Femur (tissue), 1 donor: ENCODE data around the gene SPOCK1.

ENCODE experiments used
- DNase-seq: peaks from one replicate; pipeline ENCODE4 v3.0.0-alpha.2; 2017

SPOCK1 gene

DNA sequence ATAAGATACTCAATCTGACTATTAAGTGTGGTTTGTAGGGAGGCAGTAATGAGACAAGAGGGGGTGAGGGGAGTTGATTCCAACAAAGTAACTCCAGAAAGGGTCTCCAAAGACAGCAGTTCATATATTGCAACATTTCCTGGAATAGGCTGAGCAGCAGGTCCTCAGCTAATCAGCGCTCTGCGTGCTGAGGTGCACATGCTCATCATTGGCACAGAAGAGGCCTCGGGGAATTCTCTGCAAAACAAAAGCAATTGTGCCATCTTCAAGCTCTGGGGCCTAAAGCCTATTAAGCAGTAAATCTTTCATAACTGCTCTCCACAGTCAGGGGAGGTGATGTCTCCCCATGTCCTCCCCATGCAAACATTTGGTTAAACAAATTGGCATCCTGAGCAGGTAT is 357.3 kb downstream of the SPOCK1 start:
- DNase-seq, result no peak

DNA sequence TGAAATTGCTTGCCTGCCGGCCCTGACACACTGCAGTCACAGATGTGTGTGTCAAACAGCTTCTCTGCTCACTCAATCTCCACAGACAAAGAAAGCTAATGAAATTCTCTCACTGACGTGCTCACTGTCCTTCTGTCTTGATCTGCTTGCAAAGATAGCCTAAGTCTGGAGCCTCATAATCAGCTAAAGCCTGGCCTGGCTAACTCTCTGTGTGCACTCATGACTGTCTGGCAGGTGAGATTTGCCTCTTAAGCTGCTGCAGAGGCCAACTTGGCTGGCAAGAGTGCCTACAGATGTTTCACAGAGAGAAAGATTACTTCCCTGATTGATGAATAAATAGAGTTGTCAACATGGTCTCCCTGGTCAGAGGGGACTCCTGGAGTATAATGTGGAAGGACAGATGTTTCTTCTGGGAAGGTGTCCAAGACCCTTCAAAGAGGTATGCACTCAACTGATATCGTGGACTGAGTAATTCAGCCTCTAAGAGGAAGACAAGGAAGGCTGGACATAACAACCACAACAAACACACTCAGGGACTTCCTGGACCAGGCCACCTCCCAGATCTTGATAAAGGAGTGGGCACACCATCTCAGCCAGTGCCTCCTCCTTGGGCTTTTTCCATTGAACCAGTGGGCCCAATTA is 362.0 kb downstream of the SPOCK1 start:
- DNase-seq, result no peak

DNA sequence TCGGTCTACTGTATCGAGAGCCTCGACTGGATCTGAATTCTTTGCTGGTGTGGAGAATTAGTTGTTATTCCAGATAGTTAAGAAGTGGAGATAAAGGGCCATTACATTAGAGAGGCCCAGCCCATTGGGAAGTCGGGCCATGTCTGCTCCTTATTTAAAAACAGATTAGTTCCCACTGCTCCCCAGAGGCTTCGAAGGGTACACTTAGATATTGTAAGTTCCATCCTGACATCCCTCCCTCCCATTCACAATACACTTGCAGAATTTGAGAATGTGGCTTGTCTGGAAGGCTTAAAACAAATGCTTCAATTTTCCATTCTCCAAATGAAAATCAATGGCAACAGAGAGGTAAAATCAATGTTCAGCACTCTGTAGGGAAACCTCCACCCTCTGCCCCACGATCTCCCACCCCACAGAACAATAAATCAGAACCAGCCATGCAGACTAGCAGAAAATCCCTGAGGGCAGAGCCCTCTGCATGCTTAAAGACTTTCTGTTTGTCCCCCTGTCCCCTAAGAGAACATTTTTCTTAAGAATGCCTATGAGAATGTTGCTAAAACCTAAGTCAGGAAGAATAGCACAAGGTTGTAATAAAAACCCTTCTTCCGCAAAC is 364.1 kb downstream of the SPOCK1 start:
- DNase-seq, result no peak

DNA sequence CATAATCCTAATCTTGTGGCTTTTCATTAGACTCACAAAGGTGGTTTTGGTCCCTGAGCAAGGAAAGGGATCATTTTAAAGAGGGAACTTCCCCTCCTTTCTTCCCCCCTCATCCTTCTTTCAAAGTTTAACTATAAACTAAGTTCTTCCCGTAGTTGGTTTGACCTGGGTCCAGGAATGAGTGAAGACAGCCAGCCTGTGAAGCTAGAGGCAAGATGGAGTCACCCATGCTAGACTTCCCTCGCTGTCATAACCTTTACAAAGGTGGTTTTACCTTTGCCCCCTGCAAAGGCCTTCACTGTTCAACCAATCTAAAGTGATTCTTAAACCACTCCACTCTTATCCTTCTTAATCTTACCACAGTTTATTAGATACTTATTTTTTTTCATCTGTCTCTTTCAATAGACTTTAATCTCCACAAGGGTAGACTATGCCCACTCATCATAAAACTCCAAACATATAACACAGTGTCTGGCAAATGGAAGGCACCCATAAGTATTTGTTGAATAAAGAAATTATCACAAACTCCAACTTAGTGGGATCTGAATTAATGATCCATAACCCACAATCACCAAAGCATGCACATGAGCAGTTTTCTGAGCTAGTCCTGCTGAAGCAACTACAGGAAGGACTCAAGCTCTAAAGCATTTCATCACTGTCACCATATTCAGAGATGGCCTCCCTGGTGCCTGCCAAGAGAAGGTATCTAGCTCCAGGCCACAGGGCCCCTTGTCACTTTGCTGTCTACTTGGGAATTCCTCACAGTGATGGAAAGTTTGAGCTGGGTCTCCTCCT is 369.0 kb downstream of the SPOCK1 start:
- no peak for DNase-seq

DNA sequence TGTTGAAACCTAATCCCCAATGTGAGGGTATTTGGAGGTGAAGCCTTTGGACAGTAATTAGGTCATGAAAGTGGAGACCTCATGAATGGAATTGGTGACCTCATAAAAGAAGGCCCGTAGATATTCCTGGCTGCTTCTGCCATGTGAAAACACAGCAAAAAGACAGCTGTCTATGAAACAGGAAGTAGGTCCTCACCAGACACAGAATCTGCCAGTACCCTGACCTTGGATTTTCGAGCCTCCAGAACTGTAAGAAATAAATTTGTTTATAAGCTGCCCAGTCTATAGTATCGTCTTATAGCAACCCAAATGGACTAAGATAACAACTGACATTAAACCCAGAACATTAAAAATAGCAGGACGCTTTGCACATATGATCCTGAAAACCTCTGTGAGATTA is 371.1 kb downstream of the SPOCK1 start:
- DNase-seq, result no peak

DNA sequence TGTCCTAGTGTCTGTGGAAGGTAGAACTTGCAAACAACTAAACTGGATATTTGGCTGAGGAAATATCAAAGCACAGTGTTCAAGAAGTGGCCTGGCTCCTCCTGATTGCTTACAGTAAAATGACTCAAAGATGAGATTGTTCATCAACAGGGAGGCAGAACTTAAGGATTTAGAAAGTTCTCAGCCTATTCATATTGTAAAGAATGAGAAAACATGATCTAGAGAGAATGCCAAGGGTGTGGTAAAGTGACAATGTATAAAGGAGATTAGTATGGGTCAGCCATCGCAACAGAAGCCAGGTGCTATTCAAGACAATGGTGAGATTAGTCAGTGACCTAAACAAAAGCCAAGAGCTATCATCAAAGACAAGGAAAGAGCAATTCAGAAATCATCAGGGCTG is 372.3 kb downstream of the SPOCK1 start:
- DNase-seq, result no peak

DNA sequence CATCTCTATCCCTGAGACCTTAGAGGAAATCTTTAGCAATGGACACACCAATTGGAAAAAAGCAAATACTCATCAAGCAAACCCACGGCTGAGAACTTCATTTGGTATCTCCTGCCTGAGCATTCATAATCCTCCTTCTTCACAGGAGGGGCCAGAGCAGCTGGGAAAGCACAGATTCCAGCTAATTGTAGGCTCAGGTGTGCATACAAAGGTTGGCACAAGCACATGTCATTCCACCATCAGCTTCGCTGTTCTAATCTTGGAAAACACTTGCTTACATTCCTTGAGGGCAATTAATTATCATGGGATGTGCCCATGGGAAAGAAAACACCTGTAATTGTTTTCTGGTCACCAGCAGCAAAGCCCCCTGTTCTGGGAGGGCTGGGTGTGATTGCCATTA is 376.6 kb downstream of the SPOCK1 start:
- DNase-seq, result no peak

DNA sequence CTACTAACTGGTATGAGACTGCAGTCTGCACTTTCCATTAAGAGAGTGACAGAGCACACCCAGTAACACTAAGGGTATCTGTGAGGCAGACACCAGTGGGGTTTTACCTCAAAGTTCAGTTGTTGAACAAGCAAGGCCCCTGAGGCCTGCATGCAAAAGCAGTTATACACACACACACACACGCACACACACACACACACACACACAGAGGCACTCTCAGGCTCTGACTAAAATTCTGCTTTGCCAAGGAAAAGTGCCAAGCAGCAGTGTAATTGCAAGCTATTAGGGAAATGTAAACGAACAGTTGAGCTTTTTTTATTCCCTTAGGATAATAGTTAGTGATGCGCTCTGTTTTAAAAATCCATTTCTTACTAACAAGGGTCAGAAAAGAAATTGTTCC is 377.1 kb downstream of the SPOCK1 start:
- DNase-seq, result no peak

DNA sequence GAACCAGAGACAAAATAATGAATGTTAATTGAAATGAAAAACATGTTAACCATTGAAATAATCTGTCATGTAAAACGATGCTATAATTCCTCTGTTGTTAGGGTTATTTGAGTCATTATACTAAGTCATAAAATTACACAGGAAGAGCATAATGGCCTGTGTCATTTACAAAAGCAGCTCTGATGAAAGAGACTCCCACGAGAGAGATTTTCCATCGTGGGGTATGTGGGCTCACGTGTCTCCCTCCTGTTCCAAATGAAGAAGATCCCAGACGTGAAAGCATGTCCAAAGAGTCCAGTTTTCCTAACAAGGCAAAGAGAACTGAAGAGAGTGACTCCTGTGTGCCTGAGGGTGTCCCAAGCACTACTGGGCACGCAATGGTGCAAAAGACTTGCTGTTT is 379.8 kb downstream of the SPOCK1 start:
- no peak for DNase-seq

DNA sequence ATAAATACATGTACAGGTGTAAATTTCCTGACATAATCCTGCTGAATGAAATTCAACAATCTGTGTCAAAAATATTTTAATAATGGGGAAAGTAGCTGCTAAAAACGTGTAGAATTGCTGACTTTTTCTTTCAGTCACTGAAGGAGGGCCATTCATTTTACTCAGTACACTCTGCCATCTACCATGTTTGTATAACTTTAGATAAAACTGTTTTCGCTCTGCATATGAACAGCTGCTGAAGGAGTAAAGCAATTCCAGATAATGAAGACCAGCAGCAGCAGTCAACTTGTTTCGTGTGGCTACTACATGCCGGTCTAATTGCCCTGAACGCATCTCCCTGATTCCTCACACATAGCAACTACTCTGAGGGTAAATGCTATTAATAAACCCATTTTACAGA is 380.5 kb downstream of the SPOCK1 start:
- no peak for DNase-seq

DNA sequence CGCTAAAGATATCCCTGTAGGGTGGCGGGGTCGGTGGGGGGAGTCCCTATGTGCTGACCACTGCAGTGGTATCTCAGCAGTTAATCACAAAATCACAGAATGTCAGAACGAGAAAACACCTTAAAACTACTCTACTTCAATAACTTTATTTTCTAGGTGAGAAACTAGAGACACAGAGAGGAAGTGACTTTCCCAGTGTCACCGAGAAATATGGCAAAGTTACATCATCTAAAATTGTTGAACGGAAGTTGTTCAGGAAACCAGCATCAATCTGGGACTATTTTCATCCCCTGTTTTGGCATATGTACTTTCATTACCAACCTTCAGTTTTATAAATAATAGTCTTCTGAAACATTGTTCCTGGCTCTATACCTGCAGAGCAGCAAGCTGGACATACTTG is 384.0 kb downstream of the SPOCK1 start:
- DNase-seq, result no peak

DNA sequence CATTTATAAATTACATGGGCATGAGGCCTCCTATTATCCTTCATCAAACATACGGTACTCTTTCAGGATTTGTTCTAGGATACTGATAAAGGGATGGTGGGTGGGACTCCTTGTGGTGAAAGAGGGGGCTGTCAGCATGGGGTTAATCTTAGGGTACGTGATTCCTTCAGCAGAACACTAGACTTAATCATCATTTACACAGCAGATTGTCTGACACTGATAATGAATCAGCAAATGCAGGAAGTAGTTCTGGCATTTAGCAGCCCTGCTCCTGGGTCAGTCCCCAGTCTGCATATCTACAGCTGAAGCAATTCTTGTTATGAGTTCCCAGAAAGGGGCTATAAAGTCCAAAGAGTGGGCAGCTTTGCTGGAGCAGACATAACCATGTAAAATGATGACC is 384.6 kb downstream of the SPOCK1 start:
- no peak for DNase-seq

DNA sequence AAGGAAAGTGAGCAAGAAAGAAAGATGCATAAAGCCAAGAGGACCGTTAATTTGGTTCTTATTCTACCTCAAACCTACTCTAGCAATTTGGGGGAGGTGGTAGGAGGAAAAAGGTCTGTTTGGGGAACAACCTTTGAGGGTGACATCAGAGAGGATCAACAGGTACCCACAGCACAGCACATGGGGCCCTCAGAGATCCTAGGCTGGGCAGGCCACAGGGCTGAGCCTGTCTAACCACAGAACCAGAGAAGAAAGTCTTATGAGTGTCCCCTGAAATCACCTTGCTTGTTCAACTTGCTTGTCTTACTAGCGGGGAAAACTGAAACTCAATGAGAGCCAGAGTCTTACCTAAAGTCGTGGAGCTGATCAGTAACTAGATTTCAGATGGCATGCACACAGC is 385.2 kb downstream of the SPOCK1 start:
- no peak for DNase-seq

DNA sequence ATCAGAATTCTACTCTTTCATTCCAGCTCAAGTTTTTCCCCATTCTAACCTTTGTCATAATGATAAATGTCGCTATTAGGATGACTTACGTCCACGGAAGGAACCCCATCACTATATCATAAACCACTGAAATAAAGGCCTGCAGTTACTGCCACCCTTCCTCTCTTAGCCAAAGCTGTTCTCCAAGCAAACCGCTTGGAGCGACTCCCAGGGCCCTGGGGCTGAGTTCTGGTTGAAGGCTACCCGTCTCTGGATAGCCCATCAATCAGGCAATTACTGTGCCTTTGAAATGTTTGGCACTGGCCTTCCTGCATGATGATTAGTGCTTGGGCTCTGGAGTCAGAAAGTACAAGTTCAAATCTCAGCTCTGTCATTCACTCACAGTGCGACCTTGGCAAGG is 386.0 kb downstream of the SPOCK1 start:
- DNase-seq, result no peak

DNA sequence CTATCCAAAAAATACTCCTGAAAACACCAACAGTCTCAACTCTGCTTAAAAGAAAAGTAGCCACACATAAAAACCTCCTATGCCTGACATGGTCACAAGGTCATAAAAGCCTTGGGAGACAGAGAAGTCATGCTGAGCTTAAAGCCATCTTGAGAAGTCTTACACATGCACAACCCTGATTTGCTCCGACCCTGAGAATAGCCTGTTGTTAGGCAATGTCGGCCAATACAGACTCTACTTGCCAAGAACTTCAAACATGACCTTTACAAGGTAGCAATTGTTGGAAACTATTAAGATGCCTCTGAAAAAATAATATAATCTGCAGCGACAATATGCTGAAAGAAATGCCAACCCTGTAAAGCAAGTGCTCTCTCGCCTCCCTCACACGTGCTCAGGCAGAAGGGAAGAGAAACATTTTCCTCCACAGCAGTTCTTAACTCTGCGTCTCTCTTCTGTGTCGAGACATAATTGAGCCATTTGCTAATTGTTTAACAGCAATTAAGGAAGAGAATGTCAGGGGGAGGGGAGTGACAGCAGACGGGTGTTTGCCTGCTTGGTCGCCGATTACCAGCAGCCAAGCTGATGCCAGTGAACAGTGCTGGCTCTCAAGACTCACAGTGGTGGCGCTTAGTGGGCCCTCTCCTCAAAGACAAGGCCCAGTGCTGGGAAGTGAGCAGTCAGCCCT is 393.6 kb downstream of the SPOCK1 start:
- no peak for DNase-seq

DNA sequence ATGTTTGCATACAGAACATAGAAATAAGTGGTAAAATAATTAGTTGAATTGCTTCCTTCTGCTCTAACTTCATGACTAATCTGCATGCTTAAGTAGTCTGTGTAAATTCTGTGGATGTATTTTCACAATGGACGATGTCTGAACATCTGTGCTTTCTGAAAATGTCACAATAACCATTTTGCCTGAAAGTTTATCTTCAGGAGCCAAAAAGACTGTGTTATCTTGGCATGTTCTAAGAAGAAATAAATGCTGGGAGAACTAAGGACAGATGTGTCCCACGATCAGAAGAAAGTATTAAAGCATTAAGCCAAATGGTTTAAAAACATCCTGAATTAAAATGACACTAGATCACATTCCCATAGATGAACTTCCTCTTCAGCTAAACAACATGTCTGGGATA is 397.6 kb downstream of the SPOCK1 start:
- no peak for DNase-seq

DNA sequence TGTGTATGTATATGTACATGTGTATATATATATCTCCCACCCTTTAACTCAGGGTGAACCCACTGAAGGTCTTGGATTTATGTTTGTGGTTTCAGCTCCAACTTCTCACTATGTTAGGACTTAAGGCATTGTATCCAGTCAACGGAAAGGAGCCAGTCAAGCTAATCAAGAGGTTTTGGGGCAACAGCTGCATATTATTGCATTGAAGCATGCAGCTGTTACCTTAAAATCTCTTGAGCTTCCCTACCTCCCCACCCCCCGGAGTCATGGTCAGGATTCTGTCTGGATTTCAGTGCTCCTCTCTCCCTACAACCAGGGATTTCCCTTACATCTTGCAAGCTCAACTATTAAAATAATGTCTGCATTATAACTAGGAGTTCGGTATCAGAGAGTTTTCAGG is 399.5 kb downstream of the SPOCK1 start:
- no peak for DNase-seq

DNA sequence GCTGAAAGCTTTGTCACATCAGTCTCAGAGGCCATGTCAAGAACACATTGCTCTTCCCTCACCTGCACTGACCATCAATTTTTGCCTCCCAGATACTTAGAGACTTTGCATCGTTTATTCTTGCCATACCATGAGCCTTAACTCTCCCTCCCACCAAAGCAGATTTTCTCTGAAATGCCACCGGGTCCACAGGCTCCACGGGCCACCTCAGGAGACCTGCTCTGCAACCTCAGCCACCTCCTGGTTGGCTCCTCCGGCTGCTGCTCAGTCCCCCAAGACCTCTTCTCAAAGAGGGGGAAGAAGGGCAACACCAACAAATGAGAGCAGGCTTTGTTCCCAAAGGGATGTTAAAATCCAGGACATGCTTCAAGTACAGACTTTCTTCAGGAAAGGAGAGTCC is 400.5 kb downstream of the SPOCK1 start:
- no peak for DNase-seq

DNA sequence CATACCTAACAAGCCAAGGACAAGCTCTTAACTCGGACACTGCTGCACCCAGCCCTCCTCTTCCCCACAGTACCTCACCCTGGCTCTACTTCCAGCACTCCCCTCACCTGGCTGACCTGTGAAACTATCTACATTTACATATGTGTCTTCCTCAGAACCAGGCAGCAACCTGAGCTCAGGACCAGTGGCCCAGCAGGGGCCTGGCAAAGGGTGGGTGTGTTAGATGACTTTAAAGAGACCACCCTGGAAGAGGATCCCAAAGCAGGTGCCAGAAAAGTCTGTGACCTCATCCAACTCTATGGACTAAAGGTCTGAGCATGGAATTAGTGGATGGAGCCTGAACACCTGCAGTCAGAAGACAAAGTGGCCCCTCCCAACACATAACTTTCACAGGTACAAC is 400.9 kb downstream of the SPOCK1 start:
- DNase-seq, result no peak

DNA sequence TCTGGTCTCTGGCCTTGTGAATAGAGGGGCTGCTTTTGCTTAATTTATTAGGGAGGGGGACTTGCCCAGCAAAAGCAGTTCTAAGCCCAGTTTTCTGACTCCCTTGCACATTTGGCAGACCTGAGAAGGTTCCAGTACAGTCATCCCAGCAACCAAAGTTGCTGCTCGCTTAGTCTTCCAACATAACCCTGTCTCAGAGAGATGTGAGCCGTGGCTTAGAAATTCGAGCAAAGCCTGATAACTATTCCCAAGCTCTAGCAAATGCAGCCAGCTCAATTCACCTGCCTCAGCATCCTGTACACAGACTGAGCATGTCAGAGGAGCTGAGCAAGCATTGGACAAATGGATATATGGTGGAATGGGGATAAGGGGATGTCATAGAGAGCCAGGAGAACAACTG is 401.9 kb downstream of the SPOCK1 start:
- DNase-seq, result no peak

DNA sequence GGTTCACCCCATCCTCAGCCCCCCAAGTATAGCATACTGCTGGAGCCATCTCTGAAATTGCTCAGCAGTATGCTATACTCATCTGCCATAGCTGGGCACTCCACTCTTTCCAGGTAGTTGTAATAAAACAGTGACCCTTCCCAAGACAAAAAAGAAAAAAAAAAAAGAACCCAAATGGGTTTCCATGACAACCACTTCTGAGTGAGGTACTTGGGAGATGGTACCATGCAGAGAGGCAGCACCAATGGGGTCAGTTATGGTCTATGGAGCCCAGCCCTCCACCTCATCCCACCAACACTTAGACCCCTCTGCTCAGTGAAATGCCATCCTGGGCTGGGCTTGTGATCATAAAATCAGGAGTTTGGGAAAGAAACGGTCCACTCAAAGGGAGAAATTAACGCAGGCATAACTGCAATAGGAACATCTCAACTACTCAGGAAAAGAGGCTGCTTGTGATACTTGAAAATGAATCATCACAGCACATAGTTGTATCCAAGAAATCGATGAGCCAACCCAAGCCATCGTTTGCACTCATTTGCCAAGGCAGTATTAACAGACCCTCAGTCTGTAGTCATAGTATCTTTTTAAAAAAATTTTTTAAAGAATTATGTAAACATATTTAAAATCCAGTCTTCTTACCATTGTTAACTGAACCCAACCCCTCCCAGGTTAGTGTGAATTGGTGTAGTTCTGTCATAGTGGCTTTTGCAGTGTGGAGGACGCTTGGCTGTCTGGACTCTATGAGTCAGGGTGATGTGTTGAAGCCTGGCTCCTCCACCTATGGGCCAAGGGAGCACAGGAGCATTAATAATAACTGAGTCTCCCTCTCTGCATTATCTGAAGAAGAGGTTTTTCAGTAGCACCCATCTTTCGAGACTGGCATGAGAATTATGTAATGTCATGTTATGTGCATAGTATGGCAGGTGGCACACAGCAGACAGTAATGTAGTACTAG is 402.7 kb downstream of the SPOCK1 start:
- DNase-seq, result no peak

DNA sequence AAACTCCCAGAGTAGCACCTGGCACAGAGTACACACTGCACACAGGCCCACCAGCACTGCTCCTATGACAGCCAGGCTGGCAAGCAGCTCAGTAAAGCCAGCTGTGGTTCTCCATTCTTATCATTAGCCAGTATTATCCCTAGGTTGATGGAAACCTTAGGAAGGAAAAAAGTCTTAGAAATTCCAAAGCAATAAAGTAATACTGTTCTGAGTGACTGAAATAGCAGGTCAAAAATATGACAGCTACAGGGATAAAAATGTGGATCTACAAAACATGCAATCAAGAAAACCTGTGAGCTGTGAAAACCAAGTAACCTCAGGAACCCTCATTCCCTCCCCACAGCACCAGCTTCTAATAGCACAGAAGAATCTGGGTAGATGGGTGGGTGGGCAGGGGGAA is 403.5 kb downstream of the SPOCK1 start:
- DNase-seq, result no peak

DNA sequence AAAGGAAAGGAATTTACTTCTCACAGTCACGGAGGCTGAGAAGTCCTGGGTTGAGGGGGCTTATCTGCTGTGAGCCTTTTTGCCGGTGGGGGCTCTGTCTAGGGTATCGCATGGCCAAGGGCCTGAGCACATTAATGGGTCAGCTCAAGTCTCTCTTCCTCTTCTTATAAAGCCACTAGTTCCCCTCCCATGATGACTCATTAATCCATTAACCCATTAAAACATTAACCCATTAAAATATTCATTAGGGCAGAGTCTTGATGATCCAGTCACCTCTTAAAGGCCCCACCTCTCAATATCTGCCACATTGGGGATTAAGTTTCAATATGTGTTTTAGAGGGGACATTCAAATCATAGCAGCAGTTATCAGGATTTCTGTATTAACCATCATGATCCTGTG is 406.3 kb downstream of the SPOCK1 start:
- DNase-seq, result no peak
